ENCODE results near the gene ZNF132.
"Not testable (repeated sequence)": the region's sequence is repeated elsewhere in the genome, so short reads cannot be mapped to it uniquely, and the experiment has no call there.

DNA sequence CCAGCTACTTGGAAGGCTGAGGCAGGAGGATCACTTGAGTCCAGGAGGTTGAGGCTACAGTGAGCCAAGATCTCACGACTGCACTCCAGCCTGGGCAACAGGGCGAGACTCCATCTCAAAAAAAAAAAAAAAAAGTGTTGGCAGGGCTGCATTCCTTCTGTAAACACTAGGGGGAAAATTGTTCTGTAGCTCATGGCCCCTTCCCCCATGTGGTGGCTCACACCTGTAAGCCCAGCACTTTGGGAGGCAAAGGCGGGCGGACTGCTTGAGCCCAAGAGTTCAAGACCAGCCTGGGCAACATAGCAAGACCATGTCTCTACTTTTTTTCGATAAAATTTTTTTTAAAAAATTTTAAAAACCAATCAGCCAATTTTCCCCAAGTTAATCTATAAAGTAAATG lies 44.4 kb upstream of the ZNF132 start:
- TF ChIP-seq POLR2A (IDR thresholded peaks at IDR 0.05; ENCODE audit: borderline replicate concordance, extremely low read depth, insufficient read depth, insufficient read length); ZNF274 (IDR thresholded peaks at IDR 0.05; ENCODE audit: low read depth, low read length); POLR2AphosphoS5 (IDR thresholded peaks at IDR 0.05; ENCODE audit: low read depth, low read length); SP1 (IDR thresholded peaks at IDR 0.05; ENCODE audit: low read depth); ELF1 (IDR thresholded peaks at IDR 0.05; ENCODE audit: borderline replicate concordance, low read depth); CEBPB (IDR thresholded peaks at IDR 0.05; ENCODE audit: low read depth); SRF (IDR thresholded peaks at IDR 0.05; ENCODE audit: low read depth); EZH2phosphoT487 (IDR thresholded peaks at IDR 0.05; ENCODE audit: borderline replicate concordance); MAX (IDR thresholded peaks at IDR 0.05); JUND (IDR thresholded peaks at IDR 0.05): not testable (repeated sequence)
- TF ChIP-seq CTCF (IDR thresholded peaks at IDR 0.05 in 2 of 3, conservative IDR thresholded peaks at IDR 0.05 in 1 of 3; ENCODE audit: borderline replicate concordance in 1 of 3, insufficient read depth in 1 of 3, low read depth in 2 of 3, low read length in 2 of 3) = 0 out of 6 replicates have a peak, but pooled peaks of 1 of the 3 experiments have one; percentile 12
- TF ChIP-seq, protein P1, sequence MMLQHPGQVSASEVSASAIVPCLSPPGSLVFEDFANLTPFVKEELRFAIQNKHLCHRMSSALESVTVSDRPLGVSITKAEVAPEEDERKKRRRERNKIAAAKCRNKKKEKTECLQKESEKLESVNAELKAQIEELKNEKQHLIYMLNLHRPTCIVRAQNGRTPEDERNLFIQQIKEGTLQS (IDR thresholded peaks at IDR 0.05) = not testable (repeated sequence)
- TF ChIP-seq, protein P2, sequence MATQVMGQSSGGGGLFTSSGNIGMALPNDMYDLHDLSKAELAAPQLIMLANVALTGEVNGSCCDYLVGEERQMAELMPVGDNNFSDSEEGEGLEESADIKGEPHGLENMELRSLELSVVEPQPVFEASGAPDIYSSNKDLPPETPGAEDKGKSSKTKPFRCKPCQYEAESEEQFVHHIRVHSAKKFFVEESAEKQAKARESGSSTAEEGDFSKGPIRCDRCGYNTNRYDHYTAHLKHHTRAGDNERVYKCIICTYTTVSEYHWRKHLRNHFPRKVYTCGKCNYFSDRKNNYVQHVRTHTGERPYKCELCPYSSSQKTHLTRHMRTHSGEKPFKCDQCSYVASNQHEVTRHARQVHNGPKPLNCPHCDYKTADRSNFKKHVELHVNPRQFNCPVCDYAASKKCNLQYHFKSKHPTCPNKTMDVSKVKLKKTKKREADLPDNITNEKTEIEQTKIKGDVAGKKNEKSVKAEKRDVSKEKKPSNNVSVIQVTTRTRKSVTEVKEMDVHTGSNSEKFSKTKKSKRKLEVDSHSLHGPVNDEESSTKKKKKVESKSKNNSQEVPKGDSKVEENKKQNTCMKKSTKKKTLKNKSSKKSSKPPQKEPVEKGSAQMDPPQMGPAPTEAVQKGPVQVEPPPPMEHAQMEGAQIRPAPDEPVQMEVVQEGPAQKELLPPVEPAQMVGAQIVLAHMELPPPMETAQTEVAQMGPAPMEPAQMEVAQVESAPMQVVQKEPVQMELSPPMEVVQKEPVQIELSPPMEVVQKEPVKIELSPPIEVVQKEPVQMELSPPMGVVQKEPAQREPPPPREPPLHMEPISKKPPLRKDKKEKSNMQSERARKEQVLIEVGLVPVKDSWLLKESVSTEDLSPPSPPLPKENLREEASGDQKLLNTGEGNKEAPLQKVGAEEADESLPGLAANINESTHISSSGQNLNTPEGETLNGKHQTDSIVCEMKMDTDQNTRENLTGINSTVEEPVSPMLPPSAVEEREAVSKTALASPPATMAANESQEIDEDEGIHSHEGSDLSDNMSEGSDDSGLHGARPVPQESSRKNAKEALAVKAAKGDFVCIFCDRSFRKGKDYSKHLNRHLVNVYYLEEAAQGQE (IDR thresholded peaks at IDR 0.05; ENCODE audit: low read depth) = not testable (repeated sequence)

All from HCT116 (cell line).